ENCODE results near the gene METTL13.

- TF ChIP-seq EZH2 (IDR thresholded peaks at IDR 0.05) (no peak), CTCF (IDR thresholded peaks at IDR 0.05) (no peak)
These were observed 4.3 kb downstream of the METTL13 start for GRCh38 chr1:171785766-171786165.

Data from neural progenitor cell (in vitro differentiated cells).